HG02938 (cell line): ENCODE data around the gene SCCPDH.
"Not testable (repeated sequence)": the region's sequence is repeated elsewhere in the genome, so short reads cannot be mapped to it uniquely, and the experiment has no call there.

ENCODE experiments used
- ATAC-seq: cut with Tn5 transposase; IDR thresholded peaks from one replicate; pipeline ENCODE4 v1.9.1; 2021; ENCODE audit warnings: mild to moderate bottlenecking, moderate library complexity; ENCODE audit not compliant: unreplicated experiment

SCCPDH gene

GRCh38 chr1:246797597-246797996 lies 73.4 kb downstream of the SCCPDH start:
- no peak for ATAC-seq

- no peak for ATAC-seq
Measured at GRCh38 chr1:246798107-246798506, 73.9 kb downstream of the SCCPDH start.

- ATAC-seq, result no peak
Measured at GRCh38 chr1:246798606-246799496, 74.6 kb downstream of the SCCPDH start.

GRCh38 chr1:246800356-246800755 lies 76.1 kb downstream of the SCCPDH start:
- ATAC-seq, result no peak

GRCh38 chr1:246800756-246801155 lies 76.5 kb downstream of the SCCPDH start:
- ATAC-seq, result no peak

GRCh38 chr1:246801241-246802020 lies 77.2 kb downstream of the SCCPDH start:
- no peak for ATAC-seq

- no peak for ATAC-seq
Measured at GRCh38 chr1:246803373-246803772, 79.2 kb downstream of the SCCPDH start.

- ATAC-seq, result no peak
Measured at GRCh38 chr1:246803883-246804282, 79.7 kb downstream of the SCCPDH start.

GRCh38 chr1:246805135-246805716 lies 81.0 kb downstream of the SCCPDH start:
- ATAC-seq, result no peak

- ATAC-seq, result no peak
Measured at GRCh38 chr1:246809473-246809872, 85.3 kb downstream of the SCCPDH start.

GRCh38 chr1:246811985-246812384 lies 87.8 kb downstream of the SCCPDH start:
- ATAC-seq, result no peak

- ATAC-seq, result not testable (repeated sequence)
Measured at GRCh38 chr1:246813325-246813724, 89.1 kb downstream of the SCCPDH start.

- ATAC-seq, result no peak
Measured at GRCh38 chr1:246814890-246815289, 90.7 kb downstream of the SCCPDH start.

GRCh38 chr1:246815693-246816270 lies 91.6 kb downstream of the SCCPDH start:
- ATAC-seq, result no peak
